ENCODE data around the gene SVIP.

SVIP gene

GRCh38 chr11:22822203-22822602, 7.4 kb downstream of the SVIP start:
- no peak overlapping the region for H3K4me2 ChIP-seq (ENCODE audit: low read depth, low read length, poor library complexity, severe bottlenecking)
- no peaks in the 10 kb centered on the region for H3K9me2 ChIP-seq (replicated peaks; ENCODE audit: insufficient read depth, low read length)
- TF ChIP-seq EZH2phosphoT487 (conservative IDR thresholded peaks at IDR 0.05; ENCODE audit: low read length) (no peak), CTCF (IDR thresholded peaks at IDR 0.05; ENCODE audit: insufficient read depth, low read length, poor library complexity, severe bottlenecking) (no peak)
- no peak overlapping the region for H3K4me3 ChIP-seq (ENCODE audit: insufficient read depth, low read length, poor library complexity, severe bottlenecking)
- H3F3A ChIP-seq (ENCODE audit: insufficient read depth): no peaks in the 10 kb centered on the region
- H3K9ac ChIP-seq (ENCODE audit: low read length): no peak overlapping the region
- no peak overlapping the region for H2AFZ ChIP-seq (ENCODE audit: low read depth, low read length, severe bottlenecking)
- no peaks in the 10 kb centered on the region for H3K9me3 ChIP-seq (ENCODE audit: insufficient read depth, low read length)
- peaks cover 31% of the 10 kb centered on the region; the same call in 1 of the 2 replicates for H3K36me3 ChIP-seq (ENCODE audit: low read length)
- H3K27me3 ChIP-seq (ENCODE audit: low read length): no peaks in the 10 kb centered on the region
- no peaks in the 10 kb centered on the region for H3K79me2 ChIP-seq (ENCODE audit: insufficient read depth, low read length)
- no peaks in the 10 kb centered on the region for H4K20me1 ChIP-seq (ENCODE audit: low read depth, low read length)
- no peak overlapping the region for H3K27ac ChIP-seq (ENCODE audit: low read depth, low read length)

- no peaks in the 10 kb centered on the region for H4K20me1 ChIP-seq (ENCODE audit: low read depth, low read length)
- no peaks in the 10 kb centered on the region for H3K36me3 ChIP-seq (ENCODE audit: low read length)
- no peak overlapping the region for H2AFZ ChIP-seq (ENCODE audit: low read depth, low read length, severe bottlenecking)
- H3K4me2 ChIP-seq (ENCODE audit: low read depth, low read length, poor library complexity, severe bottlenecking): no peak overlapping the region
- no peaks in the 10 kb centered on the region for H3F3A ChIP-seq (ENCODE audit: insufficient read depth)
- H3K27me3 ChIP-seq (ENCODE audit: low read length): no peaks in the 10 kb centered on the region
- TF ChIP-seq CTCF (IDR thresholded peaks at IDR 0.05; ENCODE audit: insufficient read depth, low read length, poor library complexity, severe bottlenecking): no peak
- no peak for TF ChIP-seq EZH2phosphoT487 (conservative IDR thresholded peaks at IDR 0.05; ENCODE audit: low read length)
- no peak overlapping the region for H3K27ac ChIP-seq (ENCODE audit: low read depth, low read length)
- no peak overlapping the region for H3K4me3 ChIP-seq (ENCODE audit: insufficient read depth, low read length, poor library complexity, severe bottlenecking)
- peaks cover 5% of the 10 kb centered on the region; the same call in 1 of the 2 replicates for H3K9me3 ChIP-seq (ENCODE audit: insufficient read depth, low read length)
- H3K9me2 ChIP-seq (replicated peaks; ENCODE audit: insufficient read depth, low read length): no peaks in the 10 kb centered on the region
- no peak overlapping the region for H3K9ac ChIP-seq (ENCODE audit: low read length)
- H3K79me2 ChIP-seq (ENCODE audit: insufficient read depth, low read length): no peaks in the 10 kb centered on the region
Measured at GRCh38 chr11:22809893-22810292, 19.7 kb downstream of the SVIP start.

- no peak for TF ChIP-seq EZH2phosphoT487 (conservative IDR thresholded peaks at IDR 0.05; ENCODE audit: low read length)
- no peak for TF ChIP-seq CTCF (IDR thresholded peaks at IDR 0.05; ENCODE audit: insufficient read depth, low read length, poor library complexity, severe bottlenecking)
- no peaks in the 10 kb centered on the region for H3K27me3 ChIP-seq (ENCODE audit: low read length)
- H3K4me3 ChIP-seq (ENCODE audit: insufficient read depth, low read length, poor library complexity, severe bottlenecking): no peak overlapping the region
- no peak overlapping the region for H3K27ac ChIP-seq (ENCODE audit: low read depth, low read length)
- no peaks in the 10 kb centered on the region for H3F3A ChIP-seq (ENCODE audit: insufficient read depth)
- no peaks in the 10 kb centered on the region for H3K79me2 ChIP-seq (ENCODE audit: insufficient read depth, low read length)
- H3K36me3 ChIP-seq (ENCODE audit: low read length): no peaks in the 10 kb centered on the region
- no peaks in the 10 kb centered on the region for H3K9me2 ChIP-seq (replicated peaks; ENCODE audit: insufficient read depth, low read length)
- H3K4me2 ChIP-seq (ENCODE audit: low read depth, low read length, poor library complexity, severe bottlenecking): no peak overlapping the region
- H3K9ac ChIP-seq (ENCODE audit: low read length): no peak overlapping the region
- H4K20me1 ChIP-seq (ENCODE audit: low read depth, low read length): no peaks in the 10 kb centered on the region
- H2AFZ ChIP-seq (ENCODE audit: low read depth, low read length, severe bottlenecking): no peak overlapping the region
- H3K9me3 ChIP-seq (ENCODE audit: insufficient read depth, low read length): peaks cover 5% of the 10 kb centered on the region; the same call in 1 of the 2 replicates
Measured at GRCh38 chr11:22808571-22809197, 20.9 kb downstream of the SVIP start.

All from SU-DHL-6 (cell line).